ENCODE measurements around the gene KRT78.
"Not testable (repeated sequence)": the region's sequence is repeated elsewhere in the genome, so short reads cannot be mapped to it uniquely, and the experiment has no call there.

Gene KRT78

DNA sequence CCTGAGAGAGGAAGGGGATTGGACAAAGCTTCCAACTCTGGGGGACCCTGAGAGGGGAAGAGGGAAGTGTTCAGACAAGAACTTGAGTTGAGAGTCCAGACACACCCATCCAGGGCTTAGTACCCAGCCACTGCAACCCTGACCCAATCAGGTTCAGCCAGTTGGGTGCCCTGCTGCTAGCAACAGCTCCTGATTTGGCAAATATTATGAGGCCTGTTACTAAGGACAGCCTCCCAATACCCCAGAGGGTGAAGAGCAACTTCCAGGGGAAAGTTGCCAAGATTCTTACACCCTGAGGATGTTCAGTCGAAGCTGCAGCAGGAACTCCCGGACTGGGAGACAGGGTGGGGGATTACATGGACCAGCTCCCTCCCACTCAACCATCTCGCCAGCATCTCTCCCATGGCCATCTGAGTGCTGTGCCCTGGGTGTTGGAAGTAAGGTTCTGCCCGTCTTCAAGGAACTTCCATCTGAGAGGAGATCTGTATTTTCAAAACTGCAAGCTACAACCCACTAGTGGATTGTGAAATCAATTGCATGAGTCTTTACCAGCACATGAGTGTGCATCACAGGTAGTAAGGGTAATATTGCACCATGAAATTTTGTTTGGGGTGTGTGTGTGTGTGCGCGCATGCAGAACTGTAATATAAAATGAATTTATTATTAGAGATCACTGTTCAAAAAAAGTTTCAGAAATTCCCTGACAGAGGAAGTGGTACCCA is 11.5 kb upstream of the KRT78 start:
- no peak for DNase-seq (ENCODE audit: low read depth)
- TF ChIP-seq, protein P1, sequence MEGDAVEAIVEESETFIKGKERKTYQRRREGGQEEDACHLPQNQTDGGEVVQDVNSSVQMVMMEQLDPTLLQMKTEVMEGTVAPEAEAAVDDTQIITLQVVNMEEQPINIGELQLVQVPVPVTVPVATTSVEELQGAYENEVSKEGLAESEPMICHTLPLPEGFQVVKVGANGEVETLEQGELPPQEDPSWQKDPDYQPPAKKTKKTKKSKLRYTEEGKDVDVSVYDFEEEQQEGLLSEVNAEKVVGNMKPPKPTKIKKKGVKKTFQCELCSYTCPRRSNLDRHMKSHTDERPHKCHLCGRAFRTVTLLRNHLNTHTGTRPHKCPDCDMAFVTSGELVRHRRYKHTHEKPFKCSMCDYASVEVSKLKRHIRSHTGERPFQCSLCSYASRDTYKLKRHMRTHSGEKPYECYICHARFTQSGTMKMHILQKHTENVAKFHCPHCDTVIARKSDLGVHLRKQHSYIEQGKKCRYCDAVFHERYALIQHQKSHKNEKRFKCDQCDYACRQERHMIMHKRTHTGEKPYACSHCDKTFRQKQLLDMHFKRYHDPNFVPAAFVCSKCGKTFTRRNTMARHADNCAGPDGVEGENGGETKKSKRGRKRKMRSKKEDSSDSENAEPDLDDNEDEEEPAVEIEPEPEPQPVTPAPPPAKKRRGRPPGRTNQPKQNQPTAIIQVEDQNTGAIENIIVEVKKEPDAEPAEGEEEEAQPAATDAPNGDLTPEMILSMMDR (IDR thresholded peaks at IDR 0.05; ENCODE audit: low read depth, low read length, missing control alignments): no peak
- no peak overlapping the region for H3K4me3 ChIP-seq (ENCODE audit: low read depth, low read length)

DNA sequence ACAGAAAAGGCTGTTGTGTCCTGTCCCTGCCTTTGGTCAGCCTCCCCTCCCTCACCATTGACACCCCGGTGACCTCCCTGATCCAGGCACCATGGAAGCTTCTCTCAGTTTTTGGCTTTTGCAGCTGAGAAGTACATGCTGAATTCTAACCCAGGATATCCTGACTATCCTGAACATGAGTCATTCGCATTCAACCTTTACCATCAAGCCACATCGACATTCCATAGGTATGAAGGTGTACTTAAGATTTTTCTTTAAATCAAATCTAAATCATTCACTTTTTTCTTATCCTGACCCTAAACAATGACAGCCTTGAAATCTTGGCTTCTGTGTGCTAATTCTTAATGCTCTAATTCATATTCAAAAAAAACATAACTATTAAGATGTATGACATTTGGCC is 8.7 kb upstream of the KRT78 start:
- H3K4me3 ChIP-seq (ENCODE audit: low read depth, low read length): no peak overlapping the region
- DNase-seq (ENCODE audit: low read depth): no peak
- TF ChIP-seq, protein P1 (IDR thresholded peaks at IDR 0.05; ENCODE audit: low read depth, low read length, missing control alignments): no peak

DNA sequence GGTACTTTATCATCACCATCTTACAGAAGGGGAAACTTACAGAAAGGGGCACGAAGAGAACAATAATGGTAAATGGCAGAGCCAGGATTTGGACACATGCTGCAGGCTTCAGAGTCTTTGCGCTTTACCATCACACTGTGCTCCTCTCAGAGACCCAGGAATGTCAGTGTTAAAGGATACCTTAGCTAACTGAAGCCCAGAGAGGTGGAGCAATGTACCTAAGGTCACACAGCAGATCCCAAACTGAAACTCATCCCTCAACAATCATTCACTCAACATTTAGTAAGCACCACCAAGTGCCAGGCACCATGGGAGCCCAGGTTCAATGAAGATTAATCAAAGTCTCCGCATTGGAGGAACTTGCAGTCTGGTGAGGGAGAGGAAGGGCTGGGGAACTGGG is 8.0 kb upstream of the KRT78 start:
- TF ChIP-seq, protein P1 (IDR thresholded peaks at IDR 0.05; ENCODE audit: low read depth, low read length, missing control alignments): no peak
- H3K4me3 ChIP-seq (ENCODE audit: low read depth, low read length): no peak overlapping the region
- no peak for DNase-seq (ENCODE audit: low read depth)

DNA sequence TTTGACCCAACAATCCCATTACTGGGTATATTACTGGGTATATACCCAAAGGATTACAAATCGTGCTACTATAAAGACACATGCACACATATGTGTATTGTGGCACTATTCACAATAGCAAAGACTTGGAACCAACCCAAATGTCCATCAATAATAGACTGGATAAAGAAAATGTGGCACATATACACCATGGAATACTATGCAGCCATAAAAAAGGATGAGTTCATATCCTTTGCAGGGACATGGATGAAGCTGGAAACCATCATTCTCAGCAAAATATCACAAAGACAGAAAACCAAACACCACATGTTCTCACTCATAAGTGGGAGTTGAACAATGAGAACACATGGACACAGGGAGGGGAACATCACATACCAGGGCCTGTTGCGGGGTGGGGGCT is 7.3 kb upstream of the KRT78 start:
- DNase-seq (ENCODE audit: low read depth); H3K4me3 ChIP-seq (ENCODE audit: low read depth, low read length): not testable (repeated sequence)

DNA sequence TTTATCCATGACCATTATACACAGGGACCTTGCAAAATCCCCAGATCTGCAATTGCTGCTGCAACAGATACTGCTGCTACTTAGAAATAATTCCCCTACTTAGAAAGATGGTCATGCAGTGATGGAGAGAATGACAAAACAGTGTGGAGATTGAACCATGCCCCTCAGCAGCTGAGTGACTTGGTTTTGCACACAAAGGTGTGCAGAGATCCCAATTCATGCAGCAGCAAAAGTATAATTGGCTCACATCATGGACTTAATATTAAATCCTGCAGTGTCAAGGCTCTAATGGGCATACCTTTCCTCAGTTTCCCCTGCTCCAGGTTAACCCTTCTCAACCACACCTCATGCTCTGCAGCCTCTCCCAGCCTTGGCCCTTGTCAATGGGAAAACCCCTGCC is 3.0 kb upstream of the KRT78 start:
- TF ChIP-seq, protein P1 (IDR thresholded peaks at IDR 0.05; ENCODE audit: low read depth, low read length, missing control alignments): no peak
- DNase-seq (ENCODE audit: low read depth): no peak
- no peak overlapping the region for H3K4me3 ChIP-seq (ENCODE audit: low read depth, low read length)

DNA sequence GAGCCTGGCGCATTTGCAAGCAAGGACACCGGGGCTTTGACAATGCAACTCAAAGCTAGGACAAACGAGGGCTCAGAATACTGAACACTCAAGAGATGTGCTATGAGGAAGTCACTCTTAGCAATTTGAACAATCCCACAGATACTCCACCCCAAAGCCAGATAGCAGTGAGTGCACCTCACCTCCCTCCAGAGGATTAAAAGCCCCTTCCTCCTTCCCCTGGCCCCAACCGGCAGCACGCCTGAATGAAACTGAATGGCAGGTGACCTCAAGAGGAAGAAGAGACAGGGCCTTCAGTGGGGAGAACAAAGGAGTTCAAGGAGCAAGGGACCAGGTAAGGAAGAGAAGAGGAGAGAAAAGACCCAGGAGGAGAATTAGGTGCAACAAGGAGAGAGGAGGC is 1.9 kb upstream of the KRT78 start:
- TF ChIP-seq, protein P1 (IDR thresholded peaks at IDR 0.05; ENCODE audit: low read depth, low read length, missing control alignments): no peak
- no peak for DNase-seq (ENCODE audit: low read depth)
- H3K4me3 ChIP-seq (ENCODE audit: low read depth, low read length): no peak overlapping the region

DNA sequence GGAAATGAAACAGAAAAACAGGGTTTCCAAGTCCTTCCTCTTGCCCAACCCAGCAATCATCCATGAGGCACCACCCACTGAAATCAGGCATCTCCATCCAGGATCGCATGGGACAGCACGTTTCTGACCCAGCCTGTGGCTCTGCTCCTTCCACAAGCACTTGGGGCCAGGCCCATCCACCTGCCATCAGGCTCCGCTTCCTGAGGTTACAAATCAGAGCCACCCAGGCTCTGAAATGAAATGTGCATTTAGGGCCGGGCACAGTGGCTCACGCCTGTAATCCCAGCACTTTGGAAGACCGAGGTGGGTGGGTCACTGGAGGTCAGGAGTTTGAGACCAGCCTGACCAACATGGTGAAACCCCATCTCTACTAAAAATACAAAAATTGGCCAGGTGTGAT is 717 bp upstream of the KRT78 start:
- H3K4me3 ChIP-seq (ENCODE audit: low read depth, low read length): no peak overlapping the region
- TF ChIP-seq, protein P1 (IDR thresholded peaks at IDR 0.05; ENCODE audit: low read depth, low read length, missing control alignments): no peak

More for the DNA sequence above, 717 bp upstream of the KRT78 start:
- DNase-seq (ENCODE audit: low read depth): no peak

Data from GM12864 (cell line).